Measurements from ENCODE around the gene MATR3. TPM values are rescaled to one million over a fixed set of nuclear protein-coding genes. Genes with fewer than 3 reads are reported as not detected.

Gene MATR3
- total and polyA plus RNA-seq, 8 donors: 68.2 to 352 (median 116) TPM

- 47 to 60% (median 51%) methylated on average over 10 of the region's 10 CpGs for WGBS, 5 donors
- Histone ChIP-seq H3K27ac (no peak overlapping the region), H3K36me3 (peaks cover 12 to 31% (median 28%) of the 10 kb centered on the region in 4 donors), H3K27me3 (no peaks in the 10 kb centered on the region), H3K4me3 (no peak overlapping the region), H3K9me3 (no peaks in the 10 kb centered on the region), H3K4me1 (peaks cover 0 to 12% (median 2%) of the 10 kb centered on the region in 4 donors)
- TF ChIP-seq POLR2A (IDR thresholded peaks at IDR 0.05): no peak
- peak in 1 of 3 donors; percentile 20 for TF ChIP-seq POLR2AphosphoS5 (IDR thresholded peaks at IDR 0.05)
- no peak for TF ChIP-seq EP300 (IDR thresholded peaks at IDR 0.05)
- peak in 2 of 7 experiments; percentile 15 to 35 for TF ChIP-seq CTCF (IDR thresholded peaks at IDR 0.05)
- DNase-seq: peak in 1 of 2 donors; percentile 50
- intact Hi-C loops (cut with DNase I; ENCODE audit: low total_unique reads): no loop called here
These were observed 5.5 kb upstream of the MATR3 start for GRCh38 chr5:139287890-139288635.

- WGBS, 5 donors: 95 to 99% (median 98%) methylated on average over 2 of the region's 2 CpGs
- no peak overlapping the region for H3K27ac ChIP-seq
- no peak overlapping the region for H3K4me3 ChIP-seq
- peaks cover 0 to 8% (median 5%) of the 10 kb centered on the region in 4 donors for H3K36me3 ChIP-seq
- DNase-seq: no peak
- H3K27me3 ChIP-seq: no peaks in the 10 kb centered on the region
- H3K4me1 ChIP-seq: peaks cover 7 to 23% (median 15%) of the 10 kb centered on the region in 4 donors
- intact Hi-C loops (cut with DNase I; ENCODE audit: low total_unique reads): loop anchor here (10.0 kb wide), 1 partner anchor 54 kb away; the partner anchor contains the start of gene PAIP2
- H3K9me3 ChIP-seq: no peaks in the 10 kb centered on the region
- TF ChIP-seq EP300 (IDR thresholded peaks at IDR 0.05): no peak
- no peak for TF ChIP-seq POLR2A (IDR thresholded peaks at IDR 0.05)
- TF ChIP-seq CTCF (IDR thresholded peaks at IDR 0.05): no peak
- no peak for TF ChIP-seq POLR2AphosphoS5 (IDR thresholded peaks at IDR 0.05)
These were observed 2.5 kb upstream of the MATR3 start for GRCh38 chr5:139291051-139291450.

GRCh38 chr5:139293202-139293506, 386 bp upstream of the MATR3 start:
- no peaks in the 10 kb centered on the region for H3K9me3 ChIP-seq
- DNase-seq: no peak
- 20 to 29% (median 24%) methylated on average over 11 of the region's 11 CpGs for WGBS, 5 donors
- no peaks in the 10 kb centered on the region for H3K27me3 ChIP-seq
- peaks cover 26 to 41% (median 33%) of the 10 kb centered on the region in 4 donors for H3K4me1 ChIP-seq
- no peaks in the 10 kb centered on the region for H3K36me3 ChIP-seq
- peak overlapping the region; percentile 71 to 84 (median 80) for H3K4me3 ChIP-seq
- peak overlapping the region; percentile 52 to 99 (median 98) for H3K27ac ChIP-seq
- TF ChIP-seq EP300 (IDR thresholded peaks at IDR 0.05) (no peak), POLR2AphosphoS5 (IDR thresholded peaks at IDR 0.05) (no peak), CTCF (IDR thresholded peaks at IDR 0.05) (no peak), POLR2A (IDR thresholded peaks at IDR 0.05) (no peak)
- intact Hi-C loops (cut with DNase I; ENCODE audit: low total_unique reads): loop anchor here (10.0 kb wide), 1 partner anchor 52 kb away; the partner anchor contains the start of gene PAIP2

GRCh38 chr5:139294374-139295165, 1.0 kb downstream of the MATR3 start:
- intact Hi-C loops (cut with DNase I; ENCODE audit: low total_unique reads): loop anchor here (10.0 kb wide), 1 partner anchor 50 kb away; the partner anchor contains the start of gene PAIP2
- DNase-seq: peak; percentile 68 to 94
- no peaks in the 10 kb centered on the region for H3K36me3 ChIP-seq
- peak in 1 of 7 experiments; percentile 7 for TF ChIP-seq CTCF (IDR thresholded peaks at IDR 0.05)
- TF ChIP-seq POLR2AphosphoS5 (IDR thresholded peaks at IDR 0.05): peak in 2 of 3 donors; percentile 18 to 22
- no peak for TF ChIP-seq POLR2A (IDR thresholded peaks at IDR 0.05)
- H3K4me3 ChIP-seq: peak overlapping the region; percentile 71 to 84 (median 80)
- H3K9me3 ChIP-seq: no peaks in the 10 kb centered on the region
- H3K27me3 ChIP-seq: no peaks in the 10 kb centered on the region
- WGBS, 5 donors: 0 to 1% (median 0%) methylated on average over 48 of the region's 48 CpGs
- H3K4me1 ChIP-seq: peaks cover 40 to 52% (median 47%) of the 10 kb centered on the region in 4 donors
- peak overlapping the region; percentile 97 to 99 (median 99) for H3K27ac ChIP-seq
